ENCODE measurements around the gene STX18.
A peak's percentile ranks its signal among the peaks of the same experiment; 100 is the strongest.
"Not testable (repeated sequence)": the region's sequence is repeated elsewhere in the genome, so short reads cannot be mapped to it uniquely, and the experiment has no call there.

Gene STX18

GRCh38 chr4:4541661-4542570 is at the start of gene STX18:
STX18 (minus strand) TSS chr4:4542048; CDS start chr4:4541964, 84 bp downstream.
- peak; percentile 80 to 92 for DNase-seq

DNA sequence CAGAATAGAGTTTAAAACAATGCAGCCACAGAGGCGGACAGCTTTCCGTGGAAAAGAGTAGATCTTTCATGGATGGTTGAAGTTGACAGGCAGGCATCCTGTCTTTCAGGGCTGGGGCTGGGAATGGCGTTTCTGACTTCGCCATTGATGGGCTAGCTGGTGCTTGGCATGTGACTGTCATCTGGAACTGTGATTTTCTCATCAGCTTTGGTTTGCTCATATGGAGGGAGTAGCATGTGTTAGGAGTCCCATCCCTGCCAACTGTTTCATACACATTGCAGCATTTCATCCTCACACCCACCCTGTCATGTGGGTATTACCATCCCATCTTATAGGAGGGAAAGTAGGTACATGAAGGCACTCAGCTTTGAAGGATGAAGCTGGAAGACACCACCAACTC is 49.2 kb upstream of the STX18 start:
- DNase-seq: no peak

- DNase-seq: no peak
These were observed 48.7 kb upstream of the STX18 start for GRCh38 chr4:4590546-4590945.

- no peak for DNase-seq
These were observed 43.3 kb upstream of the STX18 start for GRCh38 chr4:4585012-4585670.

GRCh38 chr4:4583606-4584005 is 41.8 kb upstream of the STX18 start:
- DNase-seq: no peak

DNA sequence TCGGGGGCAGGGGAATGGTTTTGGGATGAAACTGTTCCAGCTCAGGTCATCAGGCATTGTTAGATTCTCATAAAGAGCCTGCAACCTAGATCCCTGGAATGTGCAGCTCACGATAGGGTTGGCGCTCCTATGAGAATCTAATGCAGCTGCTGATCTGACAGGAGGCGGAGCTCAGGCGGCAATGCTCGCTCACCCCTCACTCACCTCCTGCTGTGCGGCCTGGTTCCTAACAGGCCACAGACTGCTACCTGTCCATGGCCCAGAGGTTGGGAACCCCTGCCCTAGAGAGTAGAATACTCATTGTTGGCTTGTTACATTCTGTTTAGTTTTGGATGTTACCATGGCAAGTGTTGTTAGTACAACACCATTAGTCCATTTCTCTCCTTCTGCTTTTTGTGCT is 40.8 kb upstream of the STX18 start:
- DNase-seq: no peak

GRCh38 chr4:4580494-4580893 is 38.6 kb upstream of the STX18 start:
- no peak for DNase-seq

- DNase-seq: no peak
These were observed 37.1 kb upstream of the STX18 start for GRCh38 chr4:4578981-4579380.

- DNase-seq: no peak
These were observed 35.6 kb upstream of the STX18 start for GRCh38 chr4:4577359-4577875.

- DNase-seq: peak; percentile 57 to 76
These were observed 33.7 kb upstream of the STX18 start for GRCh38 chr4:4575284-4576211.

DNA sequence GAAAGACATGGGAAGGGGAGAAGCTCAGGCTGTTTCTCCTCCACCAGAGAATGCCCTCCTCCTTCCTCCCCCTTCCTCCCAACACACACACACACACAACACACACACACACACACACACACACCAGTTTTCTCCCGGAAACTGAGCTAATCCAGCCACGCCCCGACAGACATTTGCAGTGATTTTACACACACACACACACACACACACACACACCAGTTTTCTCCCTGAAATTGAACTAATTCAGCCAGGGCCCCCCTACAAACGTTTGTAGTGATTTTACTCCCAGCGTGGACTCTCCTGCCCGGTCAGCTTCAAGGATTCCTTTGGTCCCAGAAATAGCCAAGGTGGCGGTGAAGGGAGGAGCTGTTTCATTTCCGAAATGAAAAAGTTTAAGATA is 32.9 kb upstream of the STX18 start:
- peak in 1 of 2 donors; percentile 59 for DNase-seq

DNA sequence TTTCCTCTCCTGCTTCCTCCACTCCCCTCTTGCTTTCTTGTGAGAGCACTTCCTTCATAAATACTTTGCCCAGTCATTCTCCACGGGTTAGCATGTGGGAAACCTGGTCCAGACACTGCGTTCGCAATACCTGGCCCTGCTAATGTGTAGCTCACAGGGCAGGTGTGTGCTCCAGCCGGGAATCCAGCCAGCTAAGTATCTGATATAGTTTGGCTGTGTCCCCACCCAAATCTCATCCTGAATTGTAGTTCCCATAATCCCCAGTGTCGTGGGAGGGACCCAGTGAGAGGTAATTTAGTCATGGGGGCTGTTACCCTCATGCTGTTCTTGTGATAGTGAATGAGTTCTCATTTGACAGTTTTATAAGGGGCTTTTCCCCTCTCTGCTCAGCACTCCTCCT is 32.2 kb upstream of the STX18 start:
- DNase-seq: no peak

- no peak for DNase-seq
These were observed 31.0 kb upstream of the STX18 start for GRCh38 chr4:4572821-4573220.

DNA sequence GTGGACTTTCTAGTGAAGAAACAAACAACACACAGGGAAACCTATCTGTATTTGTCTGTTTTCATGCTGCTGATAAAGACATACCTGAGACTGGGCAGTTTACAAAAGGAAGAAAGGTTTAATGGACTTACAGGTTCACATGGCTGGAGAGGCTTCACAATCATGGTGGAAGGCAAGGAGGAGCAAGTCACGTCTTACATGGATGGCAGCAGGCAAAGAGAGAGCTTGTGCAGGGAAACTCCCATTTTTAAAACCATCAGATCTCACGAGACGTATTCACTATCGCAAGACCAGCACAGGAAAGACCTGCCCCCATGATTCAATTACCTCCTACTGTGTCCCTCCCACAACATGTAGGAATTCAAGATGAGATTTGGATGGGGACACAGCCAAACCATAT is 28.0 kb upstream of the STX18 start:
- not testable (repeated sequence) for DNase-seq

DNA sequence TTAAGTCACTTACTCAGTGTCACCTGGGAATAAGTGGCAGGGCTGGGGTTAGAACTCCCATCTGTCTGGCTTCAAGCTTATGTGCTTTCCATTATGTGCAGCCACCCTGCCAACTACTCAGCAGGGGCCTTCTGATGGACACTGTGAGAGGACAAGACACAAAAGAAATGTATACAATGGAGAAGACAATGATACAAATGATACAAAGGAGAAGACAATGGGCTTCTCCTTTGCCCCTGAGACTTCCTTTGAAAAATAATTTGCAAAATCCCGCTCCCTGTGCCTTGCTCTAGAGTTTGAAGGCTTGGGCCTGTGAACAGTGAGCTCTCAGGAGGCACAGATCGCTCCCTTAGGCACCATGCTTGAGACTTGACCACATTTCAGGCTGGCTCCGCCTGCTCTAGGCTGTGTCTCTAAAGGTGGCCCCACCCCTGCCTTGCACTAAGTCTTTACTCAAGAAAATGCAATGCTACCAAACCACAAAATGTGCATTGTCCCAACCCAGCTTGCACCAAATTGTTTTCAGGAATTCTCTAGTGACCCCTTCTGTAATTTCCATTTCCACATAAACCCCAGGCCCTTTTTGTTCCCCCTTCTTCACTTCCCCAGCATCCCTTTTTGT is 27.1 kb upstream of the STX18 start:
- no peak for DNase-seq

DNA sequence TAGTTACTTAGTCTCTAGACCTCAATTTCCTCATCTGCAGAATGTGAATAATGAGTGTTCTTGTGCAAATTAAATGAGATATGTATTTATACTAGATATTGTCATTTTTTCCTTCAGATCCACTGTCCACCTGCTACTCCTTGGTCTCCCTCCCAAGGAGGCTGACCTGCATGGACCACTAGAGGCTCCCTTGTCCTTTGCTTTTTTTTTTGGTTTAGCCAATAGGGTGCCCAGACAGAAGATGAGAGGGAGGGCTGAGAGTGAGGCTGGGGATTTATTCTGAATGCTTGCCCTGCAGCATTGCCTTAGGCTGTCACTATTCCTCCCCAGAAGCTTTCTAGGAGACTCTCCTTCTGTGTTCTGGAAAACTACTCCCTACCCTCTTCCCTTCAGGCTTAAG is 24.5 kb upstream of the STX18 start:
- DNase-seq: not testable (repeated sequence)

- no peak for DNase-seq
These were observed 22.7 kb upstream of the STX18 start for GRCh38 chr4:4564522-4564921.

GRCh38 chr4:4560642-4561041 is 18.8 kb upstream of the STX18 start:
- no peak for DNase-seq

- no peak for DNase-seq
These were observed 18.3 kb upstream of the STX18 start for GRCh38 chr4:4560136-4560535.

GRCh38 chr4:4559596-4559995 is 17.7 kb upstream of the STX18 start:
- DNase-seq: no peak

- no peak for DNase-seq
These were observed 17.0 kb upstream of the STX18 start for GRCh38 chr4:4558881-4559280.

GRCh38 chr4:4555916-4556315 is 14.1 kb upstream of the STX18 start:
- no peak for DNase-seq

Data from CD4-positive, alpha-beta T cell treated with Interferon alpha-2 for 1 hour (primary cell).